Activated naive CD8-positive, alpha-beta T cell treated with anti-CD3 and anti-CD28 coated beads for 36 hours (primary cell): ENCODE data around the gene PPIL4. TPM values are rescaled to one million over a fixed set of nuclear protein-coding genes. Genes with fewer than 3 reads are reported as not detected.
"Not testable (repeated sequence)": the region's sequence is repeated elsewhere in the genome, so short reads cannot be mapped to it uniquely, and the experiment has no call there.

Experiments
- DNase-seq: peaks from one replicate; pipeline ENCODE4 v3.0.0; 2021
- H3K27ac Mint-ChIP-seq: one replicate; pipeline ENCODE4 v1.8.0; 2022; ENCODE audit warnings: mild to moderate bottlenecking, moderate library complexity, mixed read lengths
- H3K27me3 Mint-ChIP-seq: one replicate; pipeline ENCODE4 v1.8.0; 2022; ENCODE audit warnings: mild to moderate bottlenecking, mixed read lengths
- H3K36me3 Mint-ChIP-seq: one replicate; pipeline ENCODE4 v1.8.0; 2021; ENCODE audit warnings: mild to moderate bottlenecking, mixed read lengths
- H3K4me1 Mint-ChIP-seq: one replicate; pipeline ENCODE4 v1.8.0; 2021; ENCODE audit warnings: mixed read lengths
- H3K4me3 Mint-ChIP-seq: one replicate; pipeline ENCODE4 v1.8.0; 2022; ENCODE audit warnings: mild to moderate bottlenecking, moderate library complexity, mixed read lengths
- H3K9me3 Mint-ChIP-seq: one replicate; pipeline ENCODE4 v1.8.0; 2022; ENCODE audit warnings: mixed read lengths
- total RNA-seq, 2 experiments: library from RNA; stranded (reverse); gene quantifications; one replicate each; pipeline ENCODE4 v1.2.3, GENCODE V29; 2021

Gene PPIL4
- total RNA-seq, 2 experiments from 2014 or later = 26.2 to 27.5 TPM

DNA sequence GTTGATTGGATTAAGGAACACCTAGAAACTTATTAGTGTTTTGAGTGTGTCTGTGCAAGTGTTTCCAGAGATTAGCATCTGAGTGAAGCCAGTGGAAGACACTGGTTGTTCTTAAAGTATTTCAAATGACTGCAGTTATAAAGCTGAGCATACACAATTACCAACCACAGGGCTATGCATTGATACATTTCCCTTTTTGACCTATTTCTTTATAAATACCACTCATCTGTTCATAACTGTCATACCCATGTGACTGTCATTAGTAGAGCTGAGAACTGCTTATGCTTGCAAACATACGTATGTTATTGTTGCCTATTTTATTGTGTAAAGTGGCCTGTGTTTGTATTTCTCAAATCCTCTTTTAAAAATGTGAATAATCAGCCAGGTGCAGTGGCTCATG lies 45.7 kb downstream of the PPIL4 start:
- no peaks in the 10 kb centered on the region for H3K27me3 Mint-ChIP-seq
- no peak for DNase-seq
- peaks cover 72% of the 10 kb centered on the region for H3K4me1 Mint-ChIP-seq
- peaks cover 5% of the 10 kb centered on the region for H3K9me3 Mint-ChIP-seq
- no peak overlapping the region for H3K4me3 Mint-ChIP-seq
- H3K27ac Mint-ChIP-seq = peak overlapping the region; percentile 70
- peaks cover 44% of the 10 kb centered on the region for H3K36me3 Mint-ChIP-seq

DNA sequence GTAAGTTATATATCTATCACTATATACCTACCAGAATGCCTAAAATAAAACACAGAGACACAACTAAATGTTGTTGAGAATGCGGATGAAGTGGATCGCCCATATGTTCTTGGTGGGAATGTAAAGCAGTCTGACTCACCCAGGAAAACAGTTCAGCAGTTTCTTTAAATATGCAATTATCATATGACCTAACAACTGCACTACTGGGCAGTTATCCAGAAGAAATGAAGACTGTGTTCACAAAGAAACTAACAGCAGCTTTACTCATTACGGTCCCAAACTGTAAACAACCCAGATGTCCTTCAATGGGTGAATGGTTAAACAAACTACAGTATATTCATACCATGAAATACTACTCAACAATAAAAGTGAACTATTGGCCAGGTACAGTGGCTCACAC lies 46.8 kb downstream of the PPIL4 start:
- peak overlapping the region; percentile 82 for H3K27ac Mint-ChIP-seq
- no peak overlapping the region for H3K4me3 Mint-ChIP-seq
- no peaks in the 10 kb centered on the region for H3K27me3 Mint-ChIP-seq
- DNase-seq = no peak
- peaks cover 41% of the 10 kb centered on the region for H3K36me3 Mint-ChIP-seq
- peaks cover 5% of the 10 kb centered on the region for H3K9me3 Mint-ChIP-seq
- peaks cover 77% of the 10 kb centered on the region for H3K4me1 Mint-ChIP-seq

DNA sequence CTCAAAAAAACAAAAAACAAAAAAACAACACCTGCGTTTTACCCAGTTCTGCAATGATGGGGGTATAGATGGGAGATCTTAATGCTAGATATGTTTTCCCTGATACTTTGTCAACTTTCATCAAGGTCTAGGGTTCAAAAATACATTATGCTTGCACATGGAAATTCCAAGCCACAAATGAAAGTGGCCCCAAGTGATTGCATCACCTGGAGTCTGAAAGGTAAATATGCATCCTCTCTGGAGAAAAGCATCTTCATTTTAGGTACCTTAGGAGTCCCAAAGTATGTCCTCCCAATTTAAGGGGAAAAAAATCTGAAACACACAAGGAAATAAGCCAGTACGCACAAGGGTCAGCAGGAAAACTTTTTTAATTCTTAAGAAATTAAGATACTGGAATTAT lies 48.5 kb downstream of the PPIL4 start:
- DNase-seq = no peak
- H3K27ac Mint-ChIP-seq = peak overlapping the region; percentile 97
- H3K4me3 Mint-ChIP-seq = no peak overlapping the region
- peaks cover 45% of the 10 kb centered on the region for H3K36me3 Mint-ChIP-seq
- no peaks in the 10 kb centered on the region for H3K27me3 Mint-ChIP-seq
- H3K4me1 Mint-ChIP-seq = peaks cover 82% of the 10 kb centered on the region
- H3K9me3 Mint-ChIP-seq = peaks cover 6% of the 10 kb centered on the region

DNA sequence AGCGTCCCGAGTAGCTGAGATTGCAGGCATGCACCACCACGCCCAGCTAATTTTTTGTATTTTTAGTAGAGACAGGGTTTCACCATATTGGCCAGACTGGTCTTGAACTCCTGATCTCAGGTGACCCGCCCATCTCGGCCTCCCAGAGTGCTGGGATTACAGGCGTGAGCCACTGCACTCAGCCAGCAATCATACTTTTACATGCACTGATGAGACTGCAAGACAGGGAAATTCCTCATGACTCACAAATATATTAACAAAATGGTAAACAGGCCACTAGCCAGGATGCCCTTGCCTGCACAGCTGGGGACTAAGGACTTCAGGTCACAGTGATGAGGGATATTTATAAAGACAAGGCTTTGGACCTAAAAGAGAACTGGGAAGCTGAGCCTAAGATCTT lies 49.2 kb downstream of the PPIL4 start:
- H3K27me3 Mint-ChIP-seq, H3K9me3 Mint-ChIP-seq: not testable (repeated sequence)
- DNase-seq = peak; percentile 28
- Mint-ChIP-seq H3K4me3 (peak overlapping the region; percentile 55), H3K36me3 (peaks cover 38% of the 10 kb centered on the region), H3K27ac (peak overlapping the region; percentile 97), H3K4me1 (peaks cover 76% of the 10 kb centered on the region)

DNA sequence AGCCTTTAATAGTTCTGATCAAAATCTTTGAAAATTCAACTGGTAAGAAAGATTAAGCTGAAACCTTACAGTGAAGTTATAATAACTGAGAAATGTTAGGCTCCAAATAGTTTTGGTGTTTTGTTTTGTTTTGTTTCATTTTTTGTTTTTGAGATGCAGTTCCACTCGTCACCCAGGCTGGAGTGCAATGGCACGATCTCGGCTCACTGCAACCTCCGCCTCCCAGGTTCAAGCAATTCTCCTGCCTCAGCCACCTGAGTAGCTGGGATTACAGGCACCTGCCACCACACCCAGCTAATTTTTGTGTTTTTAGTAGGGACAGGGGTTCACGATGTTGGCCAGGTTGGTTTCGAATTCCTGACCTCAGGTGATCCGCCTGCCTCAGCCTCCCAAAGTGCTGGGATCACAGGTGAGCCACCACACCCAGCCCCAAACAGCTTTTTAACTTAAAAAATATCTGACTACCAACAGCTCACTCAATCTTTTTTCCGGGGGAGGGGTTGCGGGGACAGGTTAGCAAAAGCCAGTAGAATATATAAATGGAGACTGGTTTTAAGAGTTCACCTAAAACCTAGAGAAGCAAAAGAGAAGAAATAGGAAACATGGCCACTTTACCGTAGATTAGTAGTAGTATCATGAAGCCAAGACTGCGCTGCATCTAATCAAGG lies 50.4 kb downstream of the PPIL4 start:
- Mint-ChIP-seq H3K27ac (peak overlapping the region; percentile 97), H3K4me3 (peak overlapping the region; percentile 54), H3K4me1 (peaks cover 73% of the 10 kb centered on the region), H3K36me3 (peaks cover 35% of the 10 kb centered on the region)
- H3K27me3 Mint-ChIP-seq, DNase-seq, H3K9me3 Mint-ChIP-seq: not testable (repeated sequence)

DNA sequence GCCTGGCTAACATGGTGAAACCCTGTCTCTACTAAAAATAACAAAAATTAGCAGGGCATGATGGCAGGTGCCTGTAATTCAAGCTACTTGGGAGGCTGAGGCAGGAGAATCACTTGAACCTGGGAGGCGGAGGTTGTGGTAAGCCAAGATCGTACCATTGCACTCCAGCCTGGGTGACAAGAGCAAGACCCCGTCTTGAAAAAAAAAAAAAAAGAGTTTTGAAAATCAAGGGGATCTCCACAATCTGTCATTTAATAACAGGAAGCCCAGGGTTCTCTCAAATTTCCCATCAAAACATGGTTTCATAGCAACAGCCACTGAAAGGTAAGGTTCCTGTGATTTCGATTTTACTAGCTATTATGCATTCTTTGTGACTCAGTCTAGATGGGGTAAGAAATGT lies 51.0 kb downstream of the PPIL4 start:
- H3K27me3 Mint-ChIP-seq = not testable (repeated sequence)
- H3K4me1 Mint-ChIP-seq = peaks cover 68% of the 10 kb centered on the region

DNA sequence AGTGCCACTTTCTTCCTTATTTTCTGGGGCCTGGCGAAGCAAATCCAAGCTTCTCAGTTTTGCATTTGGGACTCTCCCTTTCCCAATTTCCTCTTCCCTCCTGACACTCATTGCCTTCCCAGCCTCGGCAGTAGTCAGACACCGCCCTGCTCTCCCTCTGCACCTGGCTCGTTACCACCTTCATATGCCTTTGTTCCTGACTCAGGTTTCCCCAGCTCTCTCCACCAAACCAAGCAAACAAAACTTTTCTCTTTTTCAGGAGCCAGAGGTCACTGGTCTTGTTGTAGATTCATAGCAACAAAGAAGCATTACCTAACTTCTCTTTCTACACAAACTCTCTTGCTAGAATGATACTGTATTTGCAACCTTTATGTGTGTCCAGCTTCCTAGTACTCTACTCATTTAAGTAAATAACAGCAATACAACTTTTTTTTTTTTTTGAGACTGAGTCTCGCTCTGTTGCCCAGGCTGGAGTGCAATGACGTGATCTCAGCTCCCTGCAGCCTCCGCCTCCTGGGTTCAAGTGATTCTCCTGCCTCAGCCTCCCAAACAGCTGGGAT lies 52.0 kb downstream of the PPIL4 start:
- H3K4me3 Mint-ChIP-seq = no peak overlapping the region
- H3K4me1 Mint-ChIP-seq = peaks cover 67% of the 10 kb centered on the region
- H3K27ac Mint-ChIP-seq = peak overlapping the region; percentile 97
- peaks cover 21% of the 10 kb centered on the region for H3K36me3 Mint-ChIP-seq
- H3K9me3 Mint-ChIP-seq = peaks cover 6% of the 10 kb centered on the region
- DNase-seq = no peak
- H3K27me3 Mint-ChIP-seq = no peaks in the 10 kb centered on the region

More for the DNA sequence above, 51.0 kb downstream of the PPIL4 start:
- Mint-ChIP-seq H3K36me3 (peaks cover 28% of the 10 kb centered on the region), H3K27ac (peak overlapping the region; percentile 97), H3K4me3 (peak overlapping the region; percentile 54)
- H3K9me3 Mint-ChIP-seq = not testable (repeated sequence)
- peak; percentile 59 for DNase-seq

DNA sequence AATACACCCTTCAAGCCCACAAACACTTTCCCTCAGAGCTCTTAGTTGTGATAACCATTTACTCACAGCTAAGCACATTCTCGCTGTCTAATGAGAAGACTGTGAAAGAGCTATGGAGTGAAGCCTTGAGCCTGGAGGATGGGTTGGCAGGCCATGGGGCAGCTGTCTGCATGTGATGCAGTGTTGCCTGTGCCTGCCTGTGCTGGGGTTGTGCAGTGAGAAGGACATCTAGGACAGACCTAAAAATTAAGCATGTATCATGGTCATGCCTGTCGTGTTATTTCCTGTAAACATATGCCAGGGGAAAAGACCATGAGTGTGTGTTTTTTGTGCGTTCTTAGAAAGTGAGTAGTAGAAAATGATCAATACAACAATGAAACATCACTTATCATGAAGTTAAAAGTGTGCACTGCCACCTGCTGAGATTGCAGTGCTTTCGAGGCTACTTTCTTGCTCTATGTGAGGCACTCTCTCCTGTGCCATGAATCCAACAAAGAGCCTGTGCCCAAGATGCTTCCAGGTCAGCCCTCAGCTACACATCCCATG lies 53.0 kb downstream of the PPIL4 start:
- Mint-ChIP-seq H3K36me3 (peaks cover 19% of the 10 kb centered on the region), H3K9me3 (peaks cover 4% of the 10 kb centered on the region), H3K4me1 (peaks cover 68% of the 10 kb centered on the region), H3K27me3 (no peaks in the 10 kb centered on the region), H3K27ac (peak overlapping the region; percentile 97), H3K4me3 (no peak overlapping the region)
- DNase-seq = no peak

DNA sequence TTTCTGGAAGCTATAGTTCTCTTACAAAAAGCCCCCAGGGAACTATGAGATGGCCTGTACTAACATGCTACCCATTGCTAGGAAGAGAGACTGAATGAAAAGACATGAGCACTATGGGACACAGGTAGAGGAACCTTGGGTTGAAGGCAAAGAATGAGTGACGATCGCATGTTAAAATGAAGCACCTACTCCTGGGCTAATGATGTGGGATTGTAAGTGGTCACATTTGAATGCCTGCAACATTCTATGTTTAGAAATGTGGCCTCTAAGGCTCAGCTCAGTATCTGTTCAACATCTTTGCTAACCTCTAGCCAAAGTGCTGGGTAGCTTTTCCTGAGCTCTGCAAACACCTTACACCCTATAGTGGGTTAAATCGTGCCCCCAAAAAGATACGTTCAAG lies 55.9 kb downstream of the PPIL4 start:
- Mint-ChIP-seq H3K4me3 (no peak overlapping the region), H3K27me3 (no peaks in the 10 kb centered on the region), H3K36me3 (peaks cover 4% of the 10 kb centered on the region), H3K9me3 (peaks cover 1% of the 10 kb centered on the region), H3K27ac (no peak overlapping the region), H3K4me1 (peaks cover 56% of the 10 kb centered on the region)
- DNase-seq = no peak

DNA sequence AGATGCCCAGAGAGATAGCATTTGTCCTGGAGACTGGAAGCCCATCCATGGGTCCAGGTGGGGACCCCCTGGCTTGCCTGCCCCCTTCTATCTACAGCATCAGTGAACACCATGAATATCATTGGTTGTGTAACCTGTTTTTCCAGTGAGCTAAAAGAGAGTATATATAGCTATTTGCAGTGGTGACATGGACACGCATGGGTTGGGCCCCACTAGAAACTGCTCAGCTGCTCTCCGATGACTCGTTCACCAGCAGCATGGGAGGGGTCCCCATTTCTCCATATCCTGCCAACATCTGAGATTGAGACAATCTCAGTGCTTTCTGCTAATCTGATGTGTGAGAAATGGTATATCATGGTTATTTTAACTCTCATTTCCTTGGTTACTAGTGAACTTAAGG lies 57.0 kb downstream of the PPIL4 start:
- H3K4me1 Mint-ChIP-seq = peaks cover 49% of the 10 kb centered on the region
- peaks cover 6% of the 10 kb centered on the region for H3K36me3 Mint-ChIP-seq
- DNase-seq = peak; percentile 48
- H3K9me3 Mint-ChIP-seq = peaks cover 1% of the 10 kb centered on the region
- H3K27ac Mint-ChIP-seq = peak overlapping the region; percentile 37
- no peaks in the 10 kb centered on the region for H3K27me3 Mint-ChIP-seq
- H3K4me3 Mint-ChIP-seq = peak overlapping the region; percentile 29

DNA sequence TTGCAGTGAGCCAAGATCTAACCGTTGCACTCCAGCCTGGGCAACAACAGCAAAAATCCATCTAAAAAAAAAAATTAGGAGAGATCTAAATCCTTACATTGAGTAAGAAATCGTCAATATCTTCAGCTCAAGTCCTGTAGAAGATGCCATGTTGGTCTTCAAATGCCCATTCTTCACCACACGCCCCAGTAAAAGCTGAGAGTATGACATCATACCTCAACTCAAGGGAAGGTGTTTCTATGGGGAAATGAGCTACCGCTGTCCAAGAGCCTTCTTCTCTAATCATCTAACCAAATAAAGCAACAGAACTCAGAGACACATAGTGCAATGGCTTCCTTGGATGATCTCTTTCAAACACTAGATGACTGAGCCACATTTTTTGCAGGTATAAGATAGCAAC lies 58.5 kb downstream of the PPIL4 start:
- Mint-ChIP-seq H3K9me3 (no peaks in the 10 kb centered on the region), H3K36me3 (peaks cover 13% of the 10 kb centered on the region), H3K4me1 (peaks cover 48% of the 10 kb centered on the region), H3K27me3 (no peaks in the 10 kb centered on the region), H3K4me3 (no peak overlapping the region), H3K27ac (no peak overlapping the region)
- no peak for DNase-seq

DNA sequence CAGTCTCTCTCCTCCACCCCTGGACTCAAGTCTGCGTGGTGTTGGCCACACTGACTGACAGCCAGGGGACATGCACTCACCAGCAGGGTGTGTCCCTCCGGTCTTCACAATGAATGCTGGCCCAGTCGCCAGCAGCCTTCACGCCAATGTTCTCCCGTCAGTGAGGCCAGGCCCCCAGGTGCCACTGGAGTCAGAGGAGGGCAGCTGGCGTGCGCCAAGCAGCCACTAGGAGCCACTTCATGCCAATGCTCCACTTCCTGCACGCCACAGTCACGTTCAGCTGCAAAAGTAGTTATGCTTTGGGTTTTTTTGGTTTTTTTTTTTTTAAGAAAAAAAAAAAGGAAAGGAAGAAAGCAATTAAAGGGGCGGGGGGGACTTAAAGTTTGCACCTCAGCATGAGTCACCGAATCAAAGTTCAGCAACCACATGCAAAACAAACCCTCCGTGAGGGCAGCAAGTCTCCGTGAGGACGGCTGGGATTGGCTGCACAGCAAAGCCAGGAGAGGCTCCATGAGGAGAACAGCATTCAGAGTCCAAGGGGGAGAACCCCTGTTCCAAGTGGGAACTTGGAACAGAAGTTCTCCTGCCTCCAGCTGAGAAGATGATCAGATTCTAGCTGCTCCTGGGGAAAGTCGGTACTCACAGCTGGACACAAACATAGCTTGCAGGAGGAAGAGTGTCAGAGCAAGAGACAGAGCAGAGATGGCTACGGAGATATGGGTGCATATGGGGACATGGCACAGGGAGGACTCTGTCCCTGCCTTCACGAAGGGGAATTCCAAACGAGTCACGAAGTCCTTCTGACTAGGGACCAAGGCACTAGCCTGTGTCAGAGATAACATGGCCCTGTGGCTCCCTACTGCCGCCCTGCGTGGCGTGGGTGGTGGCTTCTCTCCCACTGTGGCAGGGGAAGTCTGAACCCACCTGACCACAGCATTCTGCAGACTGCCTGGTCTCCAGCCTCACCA lies 60.8 kb downstream of the PPIL4 start, which contains the start of gene ZC3H12D:
TSS of gene ZC3H12D (minus strand) at position 282 of the 968 bp plus-strand sequence. CDS start 10,471 bp downstream, outside the sequence.
- H3K27ac Mint-ChIP-seq = peak within 1 kb of the TSS; percentile 96

DNA sequence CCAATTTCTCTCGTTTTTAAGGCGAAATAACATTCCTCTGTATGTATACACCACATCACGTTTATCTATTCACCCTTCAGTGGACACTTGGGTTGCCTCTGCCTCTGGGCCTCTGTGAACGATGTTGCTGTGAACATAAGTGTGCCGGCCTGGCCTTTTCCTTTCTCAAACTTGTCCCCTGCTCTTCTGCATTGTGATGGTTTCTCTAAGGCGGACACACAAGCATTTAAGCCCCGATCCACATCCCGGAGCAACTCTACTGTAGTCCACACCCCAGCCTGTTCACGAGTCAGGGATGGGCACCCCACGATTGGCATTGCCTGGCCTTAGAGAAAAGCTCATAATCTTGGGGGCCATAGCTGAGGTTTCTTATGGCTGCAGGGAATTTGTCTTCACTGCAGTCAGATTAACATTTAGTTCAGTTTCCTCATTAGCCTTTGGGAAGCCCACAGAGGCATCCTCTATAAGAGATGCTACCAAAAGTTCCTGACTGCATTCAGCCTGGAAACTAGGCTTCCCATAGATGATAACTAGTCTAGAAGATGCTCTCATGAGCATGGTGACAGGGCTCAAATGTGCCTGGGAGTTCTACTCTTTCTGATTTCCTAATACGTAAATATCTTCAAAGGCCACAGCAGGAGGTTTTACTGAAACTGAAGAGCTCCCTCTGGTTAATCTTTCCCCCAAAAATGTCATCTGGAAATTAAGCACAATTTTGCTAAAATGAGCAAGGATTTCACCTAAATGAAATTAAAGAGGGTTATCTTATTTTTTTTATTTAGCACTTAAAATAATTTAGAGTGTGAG lies 61.8 kb downstream of the PPIL4 start:
- Mint-ChIP-seq H3K4me1 (peaks cover 61% of the 10 kb centered on the region), H3K36me3 (peaks cover 40% of the 10 kb centered on the region), H3K4me3 (peak overlapping the region; percentile 89), H3K9me3 (no peaks in the 10 kb centered on the region), H3K27me3 (no peaks in the 10 kb centered on the region), H3K27ac (peak overlapping the region; percentile 96)
- no peak for DNase-seq

More for the DNA sequence above, 60.8 kb downstream of the PPIL4 start, which contains the start of gene ZC3H12D:
- DNase-seq = peak; percentile 84
- Mint-ChIP-seq H3K4me3 (peak within 1 kb of the TSS; percentile 89), H3K36me3 (peaks cover 32% of the 10 kb centered on the region), H3K27me3 (no peaks in the 10 kb centered on the region), H3K9me3 (no peaks in the 10 kb centered on the region), H3K4me1 (peaks cover 59% of the 10 kb centered on the region)

DNA sequence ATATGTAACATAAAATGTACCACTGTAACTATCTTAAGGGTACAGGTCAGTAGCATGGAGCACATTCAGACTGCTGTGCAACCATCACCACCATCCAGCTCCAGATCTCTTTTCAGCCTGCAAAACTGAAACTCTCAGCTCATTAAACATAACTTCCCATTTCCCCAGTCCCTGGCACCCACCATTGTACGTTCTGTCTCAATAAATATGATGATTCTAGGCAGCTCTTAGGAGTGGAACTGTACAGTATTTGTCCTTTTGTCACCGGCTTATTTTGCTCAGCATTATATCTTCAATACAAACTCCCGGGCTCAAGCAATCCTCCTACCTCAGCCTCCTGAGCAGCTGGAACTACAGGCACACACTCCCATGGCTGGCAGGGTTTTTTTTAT lies 62.5 kb downstream of the PPIL4 start:
- H3K9me3 Mint-ChIP-seq = no peaks in the 10 kb centered on the region
- H3K4me3 Mint-ChIP-seq = peak overlapping the region; percentile 89
- peak overlapping the region; percentile 96 for H3K27ac Mint-ChIP-seq
- no peak for DNase-seq
- H3K36me3 Mint-ChIP-seq = peaks cover 45% of the 10 kb centered on the region
- H3K4me1 Mint-ChIP-seq = peaks cover 60% of the 10 kb centered on the region
- H3K27me3 Mint-ChIP-seq = no peaks in the 10 kb centered on the region
